ENCODE results near the gene TUFM.
A peak's percentile ranks its signal among the peaks of the same experiment; 100 is the strongest.

Gene TUFM

GRCh38 chr16:28845293-28845692 lies 855 bp downstream of the TUFM start:
- H3K4me2 ChIP-seq (ENCODE audit: low read length) = peak overlapping the region; percentile 67
- peak overlapping the region; percentile 87 for H3K4me3 ChIP-seq (ENCODE audit: low read length)
- no peaks in the 10 kb centered on the region for H3K9me3 ChIP-seq (ENCODE audit: insufficient read depth, low read length)
- H3K4me1 ChIP-seq (ENCODE audit: low read length) = peaks cover 13% of the 10 kb centered on the region
- no peak overlapping the region for H2AFZ ChIP-seq (ENCODE audit: low read depth, low read length)
- H3K79me2 ChIP-seq (ENCODE audit: low read length) = peaks cover 31% of the 10 kb centered on the region
- no peak overlapping the region for H3K27ac ChIP-seq (ENCODE audit: low read length)
- peak overlapping the region; percentile 79 for H3K9ac ChIP-seq (ENCODE audit: low read length)
- no peaks in the 10 kb centered on the region for H3K27me3 ChIP-seq (ENCODE audit: low read depth, low read length)
- no peaks in the 10 kb centered on the region for H4K20me1 ChIP-seq (ENCODE audit: insufficient read depth, low read length)
- peaks cover 29% of the 10 kb centered on the region for H3K36me3 ChIP-seq (replicated peaks; ENCODE audit: low read depth, low read length)
- TF ChIP-seq CTCF (IDR thresholded peaks at IDR 0.05; ENCODE audit: low read depth, low read length) (no peak), EZH2phosphoT487 (IDR thresholded peaks at IDR 0.05; ENCODE audit: low read depth) (no peak)

- TF ChIP-seq CTCF (IDR thresholded peaks at IDR 0.05; ENCODE audit: low read depth, low read length) = no peak
- TF ChIP-seq EZH2phosphoT487 (IDR thresholded peaks at IDR 0.05; ENCODE audit: low read depth) = no peak
- Histone ChIP-seq H3K9ac (ENCODE audit: low read length) (no peak overlapping the region), H2AFZ (ENCODE audit: low read depth, low read length) (no peak overlapping the region), H4K20me1 (ENCODE audit: insufficient read depth, low read length) (no peaks in the 10 kb centered on the region), H3K79me2 (ENCODE audit: low read length) (peaks cover 31% of the 10 kb centered on the region), H3K4me3 (ENCODE audit: low read length) (peak overlapping the region; percentile 87; the same call in 1 of the 2 replicates), H3K36me3 (replicated peaks; ENCODE audit: low read depth, low read length) (peaks cover 29% of the 10 kb centered on the region), H3K27ac (ENCODE audit: low read length) (no peak overlapping the region), H3K27me3 (ENCODE audit: low read depth, low read length) (no peaks in the 10 kb centered on the region), H3K4me1 (ENCODE audit: low read length) (peaks cover 13% of the 10 kb centered on the region), H3K9me3 (ENCODE audit: insufficient read depth, low read length) (no peaks in the 10 kb centered on the region), H3K4me2 (ENCODE audit: low read length) (0 out of 2 replicates have a peak overlapping the region, but pooled peaks have one; percentile 67)
Observed at GRCh38 chr16:28844226-28844885, 1.8 kb downstream of the TUFM start.

GRCh38 chr16:28843766-28844165 lies 2.4 kb downstream of the TUFM start:
- Histone ChIP-seq H3K79me2 (ENCODE audit: low read length) (peaks cover 31% of the 10 kb centered on the region), H4K20me1 (ENCODE audit: insufficient read depth, low read length) (no peaks in the 10 kb centered on the region), H3K4me1 (ENCODE audit: low read length) (peaks cover 13% of the 10 kb centered on the region), H3K4me3 (ENCODE audit: low read length) (no peak overlapping the region), H2AFZ (ENCODE audit: low read depth, low read length) (no peak overlapping the region), H3K36me3 (replicated peaks; ENCODE audit: low read depth, low read length) (peaks cover 33% of the 10 kb centered on the region), H3K9me3 (ENCODE audit: insufficient read depth, low read length) (no peaks in the 10 kb centered on the region), H3K27ac (ENCODE audit: low read length) (no peak overlapping the region), H3K4me2 (ENCODE audit: low read length) (no peak overlapping the region), H3K27me3 (ENCODE audit: low read depth, low read length) (no peaks in the 10 kb centered on the region), H3K9ac (ENCODE audit: low read length) (no peak overlapping the region)
- no peak for TF ChIP-seq CTCF (IDR thresholded peaks at IDR 0.05; ENCODE audit: low read depth, low read length)

GRCh38 chr16:28842696-28843095 lies 3.5 kb downstream of the TUFM start:
- TF ChIP-seq CTCF (IDR thresholded peaks at IDR 0.05; ENCODE audit: low read depth, low read length) (no peak), EZH2phosphoT487 (IDR thresholded peaks at IDR 0.05; ENCODE audit: low read depth) (no peak)
- H3K4me2 ChIP-seq (ENCODE audit: low read length) = no peak overlapping the region
- H2AFZ ChIP-seq (ENCODE audit: low read depth, low read length) = no peak overlapping the region
- H4K20me1 ChIP-seq (ENCODE audit: insufficient read depth, low read length) = peaks cover 3% of the 10 kb centered on the region; the same call in 1 of the 2 replicates
- no peak overlapping the region for H3K27ac ChIP-seq (ENCODE audit: low read length)
- H3K9ac ChIP-seq (ENCODE audit: low read length) = no peak overlapping the region
- peaks cover 44% of the 10 kb centered on the region for H3K36me3 ChIP-seq (replicated peaks; ENCODE audit: low read depth, low read length)
- H3K27me3 ChIP-seq (ENCODE audit: low read depth, low read length) = no peaks in the 10 kb centered on the region
- H3K4me1 ChIP-seq (ENCODE audit: low read length) = peaks cover 13% of the 10 kb centered on the region
- H3K79me2 ChIP-seq (ENCODE audit: low read length) = peaks cover 31% of the 10 kb centered on the region
- H3K4me3 ChIP-seq (ENCODE audit: low read length) = no peak overlapping the region
- no peaks in the 10 kb centered on the region for H3K9me3 ChIP-seq (ENCODE audit: insufficient read depth, low read length)

Data from OCI-LY3 (cell line).